Non-pigmented ciliary epithelial cell (primary cell): ENCODE results near the gene ARHGAP11A.

Experiments
- DNase-seq: peaks from one replicate; pipeline ENCODE4 v3.0.0-alpha.2; 2010; ENCODE audit warnings: low read depth

ARHGAP11A gene

GRCh38 chr15:32657198-32657883 is 42.0 kb downstream of the ARHGAP11A start:
- DNase-seq = no peak

GRCh38 chr15:32657941-32658340 is 42.6 kb downstream of the ARHGAP11A start:
- no peak for DNase-seq

- DNase-seq = no peak
Measured at GRCh38 chr15:32659340-32660155, 44.2 kb downstream of the ARHGAP11A start.

- no peak for DNase-seq
Measured at GRCh38 chr15:32663671-32664070, 48.4 kb downstream of the ARHGAP11A start.

GRCh38 chr15:32664796-32665195 is 49.5 kb downstream of the ARHGAP11A start:
- no peak for DNase-seq

GRCh38 chr15:32667321-32667720 is 52.0 kb downstream of the ARHGAP11A start:
- DNase-seq = no peak

- DNase-seq = no peak
Measured at GRCh38 chr15:32668942-32669341, 53.6 kb downstream of the ARHGAP11A start.

GRCh38 chr15:32669896-32670611 is 54.8 kb downstream of the ARHGAP11A start:
- no peak for DNase-seq

GRCh38 chr15:32670623-32671022 is 55.3 kb downstream of the ARHGAP11A start:
- no peak for DNase-seq

- DNase-seq = no peak
Measured at GRCh38 chr15:32671339-32672325, 56.3 kb downstream of the ARHGAP11A start.

- DNase-seq = no peak
Measured at GRCh38 chr15:32674681-32675080, 59.4 kb downstream of the ARHGAP11A start.

GRCh38 chr15:32675466-32675865 is 60.2 kb downstream of the ARHGAP11A start:
- no peak for DNase-seq

GRCh38 chr15:32676169-32676568 is 60.9 kb downstream of the ARHGAP11A start:
- no peak for DNase-seq

GRCh38 chr15:32677238-32677750 is 62.0 kb downstream of the ARHGAP11A start:
- no peak for DNase-seq

GRCh38 chr15:32679298-32679690 is 64.0 kb downstream of the ARHGAP11A start:
- no peak for DNase-seq

GRCh38 chr15:32682569-32682968 is 67.3 kb downstream of the ARHGAP11A start:
- peak; percentile 87 for DNase-seq

GRCh38 chr15:32682977-32683630 is 67.8 kb downstream of the ARHGAP11A start:
- no peak for DNase-seq

GRCh38 chr15:32683906-32684584 is 68.7 kb downstream of the ARHGAP11A start:
- peak; percentile 85 for DNase-seq

- no peak for DNase-seq
Measured at GRCh38 chr15:32685576-32685975, 70.3 kb downstream of the ARHGAP11A start.

- no peak for DNase-seq
Measured at GRCh38 chr15:32687556-32687955, 72.3 kb downstream of the ARHGAP11A start.
